GM19397 (cell line): ENCODE results near the gene DTX1.
"Not testable (repeated sequence)": the region's sequence is repeated elsewhere in the genome, so short reads cannot be mapped to it uniquely, and the experiment has no call there.

Source experiments
- ATAC-seq: cut with Tn5 transposase; IDR thresholded peaks from one replicate; pipeline ENCODE4 v1.9.1; 2021; ENCODE audit warnings: mild to moderate bottlenecking, moderate library complexity; ENCODE audit not compliant: unreplicated experiment

The DTX1 gene

GRCh38 chr12:113112043-113112899, 55.7 kb downstream of the DTX1 start:
- ATAC-seq: no peak

- no peak for ATAC-seq
Observed at GRCh38 chr12:113113397-113113796, 56.9 kb downstream of the DTX1 start.

- no peak for ATAC-seq
Observed at GRCh38 chr12:113114447-113115178, 58.1 kb downstream of the DTX1 start.

GRCh38 chr12:113115455-113116126, 59.1 kb downstream of the DTX1 start:
- no peak for ATAC-seq

- no peak for ATAC-seq
Observed at GRCh38 chr12:113116875-113117274, 60.3 kb downstream of the DTX1 start.

GRCh38 chr12:113117684-113118083, 61.2 kb downstream of the DTX1 start:
- not testable (repeated sequence) for ATAC-seq

GRCh38 chr12:113118142-113118541, 61.6 kb downstream of the DTX1 start:
- no peak for ATAC-seq

- ATAC-seq: no peak
Observed at GRCh38 chr12:113119980-113120669, 63.6 kb downstream of the DTX1 start.

GRCh38 chr12:113120670-113121370, 64.3 kb downstream of the DTX1 start:
- no peak for ATAC-seq

- ATAC-seq: no peak
Observed at GRCh38 chr12:113127791-113128199, 71.3 kb downstream of the DTX1 start.

GRCh38 chr12:113128802-113129663, 72.5 kb downstream of the DTX1 start:
- no peak for ATAC-seq

- ATAC-seq: no peak
Observed at GRCh38 chr12:113129664-113130456, 73.3 kb downstream of the DTX1 start.

- no peak for ATAC-seq
Observed at GRCh38 chr12:113130457-113131135, 74.1 kb downstream of the DTX1 start.

GRCh38 chr12:113131556-113131955, 75.0 kb downstream of the DTX1 start:
- no peak for ATAC-seq

GRCh38 chr12:113133036-113133435, 76.5 kb downstream of the DTX1 start:
- ATAC-seq: no peak

- ATAC-seq: no peak
Observed at GRCh38 chr12:113133666-113134065, 77.1 kb downstream of the DTX1 start.

GRCh38 chr12:113134071-113134470, 77.5 kb downstream of the DTX1 start:
- no peak for ATAC-seq

GRCh38 chr12:113134521-113134951, 78.0 kb downstream of the DTX1 start:
- no peak for ATAC-seq
